GM20431 (cell line): ENCODE data around the gene CX3CL1.

ENCODE experiments used
- in situ Hi-C: fragments of 300-500 bp; cut with MseI, MboI; formaldehyde crosslinking; loops from one replicate; pipeline ENCODE4 v1.15.0; 2020; ENCODE audit warnings: low sequenced_read_pairs; ENCODE audit not compliant: unreplicated experiment

The CX3CL1 gene

GRCh38 chr16:57401943-57402640, 29.8 kb downstream of the CX3CL1 start:
- in situ Hi-C loops = loop anchor here (25.0 kb wide), 1 partner anchor 315 kb away; the partner anchor contains the start of gene CPNE2

GRCh38 chr16:57403965-57404817, 31.9 kb downstream of the CX3CL1 start, which contains the start of gene CCL17:
CCL17 (plus strand) TSS chr16:57404767; CDS start chr16:57413933, 9,166 bp downstream.
- in situ Hi-C loops = loop anchor here (25.0 kb wide), 1 partner anchor 317 kb away; the partner anchor contains the start of gene CPNE2

- in situ Hi-C loops = loop anchor here (25.0 kb wide), 1 partner anchor 318 kb away; the partner anchor contains the start of gene CPNE2
Observed at GRCh38 chr16:57405097-57405496, 32.8 kb downstream of the CX3CL1 start.

- in situ Hi-C loops = loop anchor here (25.0 kb wide), 1 partner anchor 320 kb away; the partner anchor contains the start of gene CPNE2
Observed at GRCh38 chr16:57406881-57407280, 34.6 kb downstream of the CX3CL1 start.

- in situ Hi-C loops = loop anchor here (25.0 kb wide), 1 partner anchor 320 kb away; the partner anchor contains the start of gene CPNE2
Observed at GRCh38 chr16:57407521-57408353, 35.4 kb downstream of the CX3CL1 start.

- in situ Hi-C loops = loop anchor here (25.0 kb wide), 1 partner anchor 322 kb away; the partner anchor contains the start of gene CPNE2
Observed at GRCh38 chr16:57409065-57409464, 36.8 kb downstream of the CX3CL1 start.

GRCh38 chr16:57409870-57410587, 37.7 kb downstream of the CX3CL1 start:
- in situ Hi-C loops = loop anchor here (10.0 to 25.0 kb wide), 2 partner anchors 105 to 323 kb away; partner anchors contain the start of gene CPNE2

GRCh38 chr16:57411362-57411976, 39.2 kb downstream of the CX3CL1 start:
- in situ Hi-C loops = loop anchor here (10.0 to 25.0 kb wide), 2 partner anchors 107 to 324 kb away; partner anchors contain the start of gene CPNE2

GRCh38 chr16:57412584-57412983, 40.3 kb downstream of the CX3CL1 start:
- in situ Hi-C loops = loop anchor here (10.0 to 25.0 kb wide), 2 partner anchors 108 to 325 kb away; partner anchors contain the start of gene CPNE2

- in situ Hi-C loops = loop anchor here (10.0 to 25.0 kb wide), 2 partner anchors 109 to 326 kb away; partner anchors contain the start of gene CPNE2
Observed at GRCh38 chr16:57413301-57413730, 41.0 kb downstream of the CX3CL1 start.

GRCh38 chr16:57413733-57414132, 41.4 kb downstream of the CX3CL1 start:
- in situ Hi-C loops = loop anchor here (10.0 to 25.0 kb wide), 2 partner anchors 109 to 326 kb away; partner anchors contain the start of gene CPNE2

GRCh38 chr16:57416084-57416483, 43.8 kb downstream of the CX3CL1 start:
- in situ Hi-C loops = loop anchor here (10.0 to 25.0 kb wide), 2 partner anchors 111 to 329 kb away; partner anchors contain the start of gene CPNE2

GRCh38 chr16:57419506-57419905, 47.2 kb downstream of the CX3CL1 start:
- in situ Hi-C loops = loop anchor here (10.0 to 25.0 kb wide), 2 partner anchors 115 to 332 kb away; partner anchors contain the start of gene CPNE2

- in situ Hi-C loops = loop anchor here (25.0 kb wide), 1 partner anchor 335 kb away; the partner anchor contains the start of gene CPNE2
Observed at GRCh38 chr16:57422026-57422944, 50.0 kb downstream of the CX3CL1 start.

GRCh38 chr16:57423152-57423551, 50.9 kb downstream of the CX3CL1 start:
- in situ Hi-C loops = loop anchor here (25.0 kb wide), 1 partner anchor 336 kb away; the partner anchor contains the start of gene CPNE2

GRCh38 chr16:57424583-57424982, 52.3 kb downstream of the CX3CL1 start:
- in situ Hi-C loops = loop anchor here (25.0 kb wide), 1 partner anchor 337 kb away; the partner anchor contains the start of gene CPNE2

- in situ Hi-C loops = no loop called here
Observed at GRCh38 chr16:57426356-57426755, 54.1 kb downstream of the CX3CL1 start.
